NB4 (cell line): ENCODE data around the gene TRMT1.

ENCODE experiments used
- CTCF ChIP-seq: IDR thresholded peaks from one replicate; pipeline ENCODE4 v1.5.1; 2012; ENCODE audit warnings: low read depth, low read length
- MYC ChIP-seq: IDR thresholded peaks from 2 replicates; pipeline ENCODE4 v1.6.1; 2011; ENCODE audit warnings: low read depth, low read length

- TF ChIP-seq CTCF (no peak), MYC (no peak)
Observed at GRCh38 chr19:13149628-13150186, 33.2 kb upstream of the TRMT1 start.
